GOT3 (cell line): ENCODE results near the gene STK32C.
"Not testable (repeated sequence)": the region's sequence is repeated elsewhere in the genome, so short reads cannot be mapped to it uniquely, and the experiment has no call there.

ENCODE experiments used
- DNase-seq: peaks from one replicate; lab custom pipeline; 2025; ENCODE audit warnings: mixed read lengths; lab: John Stamatoyannopoulos, UW

The STK32C gene

DNA sequence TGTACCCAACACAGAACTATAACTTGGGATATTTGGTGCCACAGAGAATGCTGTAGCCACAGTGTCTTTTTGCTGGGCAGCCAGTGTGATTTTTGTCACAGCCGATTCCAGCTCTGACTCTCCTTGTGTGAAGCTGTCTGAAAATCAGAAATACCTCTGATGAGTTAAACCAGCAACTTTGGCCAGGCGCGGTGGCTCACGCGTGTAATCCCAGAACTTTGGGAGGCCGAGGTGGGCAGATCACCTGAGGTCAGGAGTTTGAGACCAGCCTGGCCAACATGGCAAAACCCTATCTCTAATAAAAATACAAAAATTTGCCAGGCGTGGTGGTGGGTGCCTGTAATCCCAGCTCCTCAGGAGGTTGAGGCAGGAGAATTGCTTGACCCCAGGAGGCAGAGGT lies 30.1 kb upstream of the STK32C start:
- DNase-seq = not testable (repeated sequence)

GRCh38 chr10:132336919-132337407 lies 29.2 kb upstream of the STK32C start:
- DNase-seq = no peak

GRCh38 chr10:132336064-132336746 lies 28.5 kb upstream of the STK32C start:
- DNase-seq = no peak

GRCh38 chr10:132335189-132336063 lies 27.7 kb upstream of the STK32C start:
- DNase-seq = no peak

- no peak for DNase-seq
Measured at GRCh38 chr10:132334631-132335188, 27.0 kb upstream of the STK32C start.

DNA sequence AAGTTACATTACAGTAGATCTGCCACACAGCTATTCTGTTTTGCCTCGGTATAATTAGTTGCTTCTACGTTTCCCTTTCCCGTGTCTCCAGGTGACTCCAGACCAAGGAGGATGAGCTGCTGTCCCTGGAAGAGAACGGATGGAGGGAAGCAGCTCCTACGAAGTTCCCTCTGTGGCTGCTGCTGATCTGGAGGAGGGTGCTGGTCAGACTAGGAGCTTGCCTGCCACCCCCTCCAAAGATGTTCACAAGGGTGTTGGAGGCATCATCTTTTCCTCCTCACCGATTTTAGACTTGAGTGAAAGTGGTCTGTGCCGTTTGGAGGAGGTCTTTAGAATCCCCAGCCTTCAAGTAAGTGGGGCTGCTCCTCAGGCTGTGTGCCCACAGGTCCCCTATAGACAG lies 25.6 kb upstream of the STK32C start:
- no peak for DNase-seq

DNA sequence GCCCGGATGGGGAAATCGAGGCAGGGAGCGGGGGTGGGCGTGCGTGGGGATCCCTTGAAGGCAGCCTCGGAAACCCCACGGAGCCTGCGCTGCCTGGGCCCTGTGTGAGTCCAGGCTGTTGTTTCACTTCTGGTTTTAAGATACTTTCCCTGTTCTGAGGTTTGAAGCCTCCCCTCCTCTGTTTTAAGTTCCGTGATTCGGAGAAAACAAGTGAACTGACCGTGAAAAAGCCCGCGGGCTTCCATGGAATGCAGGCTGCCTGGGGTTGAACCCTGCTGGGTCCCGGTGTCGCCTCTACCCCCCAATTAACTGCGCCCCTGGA lies 24.6 kb upstream of the STK32C start:
- DNase-seq = no peak

DNA sequence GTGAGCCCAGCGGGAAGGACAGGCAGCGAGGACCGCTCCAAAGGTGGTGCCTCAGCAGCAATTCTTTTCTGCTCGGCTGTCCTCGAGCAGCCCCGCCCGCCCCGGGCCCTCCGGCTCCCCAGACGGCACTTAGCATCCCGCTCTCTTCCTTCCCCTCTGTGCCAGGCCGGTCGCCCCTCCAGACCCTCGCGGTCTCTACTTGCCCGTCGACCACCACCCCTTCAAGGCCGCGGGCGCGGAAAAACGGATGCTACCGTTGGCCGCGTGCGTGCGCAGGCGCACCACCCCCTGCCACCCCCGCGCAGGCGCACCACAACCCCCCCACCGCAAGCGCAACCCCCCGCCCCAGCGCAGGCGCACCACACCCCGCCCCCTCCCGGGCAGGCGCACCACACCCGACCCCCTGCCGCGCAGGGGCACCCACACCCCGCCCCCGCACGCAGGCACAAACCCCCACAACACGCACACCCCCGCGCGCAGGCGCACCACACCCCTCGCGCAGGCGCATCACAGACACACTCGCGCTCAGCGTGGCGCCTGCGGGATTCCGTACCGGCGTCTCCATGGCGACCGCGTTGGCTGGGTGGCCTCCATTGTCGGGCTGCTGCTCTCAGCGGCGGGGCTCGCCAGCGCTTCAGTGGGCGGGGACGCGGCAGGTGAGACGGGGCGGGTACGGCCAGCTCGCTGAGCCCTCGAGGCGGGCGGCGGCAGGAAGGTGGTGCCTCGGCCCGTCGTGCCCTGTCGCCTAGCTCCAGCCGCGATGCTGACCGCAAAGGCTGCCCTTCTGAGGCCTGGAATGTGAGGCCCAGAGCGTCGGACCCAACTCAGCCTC lies 24.1 kb upstream of the STK32C start, which contains the start of gene LRRC27:
Gene LRRC27, plus strand, starts transcription at position 593 of the 832 bp plus-strand sequence. CDS start 1,332 bp downstream, outside the sequence.
- peak; percentile 91 for DNase-seq

DNA sequence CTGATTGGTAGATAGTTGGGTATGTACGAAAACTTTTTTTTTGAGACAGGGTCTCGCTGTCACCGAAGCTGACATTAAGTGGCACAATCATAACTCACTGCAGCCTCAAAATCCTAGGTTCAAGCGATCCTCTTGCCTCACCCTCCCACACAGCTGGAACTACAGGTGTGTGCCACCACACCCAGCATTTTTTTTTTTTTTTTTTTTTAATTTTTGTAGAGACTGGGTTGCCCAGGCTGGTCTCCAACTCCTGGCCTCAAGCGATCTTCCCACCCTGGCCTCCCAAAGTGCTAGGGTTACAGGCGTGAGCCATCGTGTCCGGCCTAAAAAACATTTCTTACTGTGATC lies 22.7 kb upstream of the STK32C start:
- no peak for DNase-seq

DNA sequence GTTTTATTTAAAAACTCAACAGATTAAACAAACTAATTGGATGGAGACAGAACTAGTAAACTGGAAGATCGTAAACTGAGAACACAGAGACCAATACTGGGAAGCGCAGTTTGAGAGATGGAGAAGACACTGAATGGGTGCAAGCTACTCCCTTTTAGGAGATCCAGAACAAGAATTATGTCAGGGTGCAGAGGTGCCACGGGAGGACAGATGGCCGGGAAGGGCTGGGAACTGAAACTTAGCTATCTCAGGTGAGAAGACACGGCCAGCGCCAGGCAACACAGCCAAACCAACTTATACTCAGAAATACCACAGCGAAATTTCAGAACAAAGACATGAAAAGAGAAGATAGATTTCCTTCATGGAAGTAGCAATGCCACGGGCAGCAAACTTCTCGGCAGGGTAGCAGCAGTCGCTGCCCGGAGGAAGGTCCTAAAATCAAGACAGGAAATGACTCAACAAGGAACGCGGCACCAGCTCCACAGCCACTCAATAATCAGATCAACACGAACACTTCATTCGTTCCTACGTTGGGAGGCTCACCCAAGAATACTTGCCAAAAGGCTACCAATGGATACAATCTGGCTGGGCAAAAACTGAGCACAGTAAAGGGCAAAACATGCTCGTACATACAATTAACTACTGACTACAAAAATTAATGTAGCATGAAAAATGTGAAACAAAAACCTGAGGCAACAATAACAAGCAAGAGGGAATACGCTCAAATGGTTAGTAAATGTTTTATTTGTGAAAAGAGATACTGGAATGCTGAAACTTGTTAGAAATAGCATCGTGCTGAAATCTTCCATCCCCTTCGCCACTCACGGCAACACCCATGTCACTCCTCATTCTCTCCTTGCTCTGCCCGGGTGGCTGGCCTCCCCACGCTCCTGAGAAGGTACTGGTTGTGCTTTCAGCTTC lies 22.1 kb upstream of the STK32C start:
- DNase-seq = no peak

DNA sequence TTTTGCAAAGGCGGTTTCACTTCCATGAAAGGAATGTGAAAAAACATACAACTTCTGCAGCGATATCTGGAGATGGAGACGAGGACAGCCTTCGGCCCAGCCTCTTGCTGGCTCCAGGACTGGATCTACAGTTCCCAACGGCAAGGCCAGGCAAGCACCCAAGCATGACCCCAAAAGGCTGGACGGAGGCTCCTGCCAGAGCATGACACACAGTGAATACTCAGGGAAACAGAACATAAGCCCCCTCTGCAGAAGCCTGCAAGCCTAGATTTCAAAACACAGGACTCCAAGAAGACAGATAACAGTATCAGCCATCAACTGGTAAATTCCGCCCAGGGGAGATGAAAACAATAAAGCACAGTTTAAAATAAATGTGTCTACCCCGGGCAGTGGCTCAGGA lies 21.0 kb upstream of the STK32C start:
- DNase-seq = no peak

DNA sequence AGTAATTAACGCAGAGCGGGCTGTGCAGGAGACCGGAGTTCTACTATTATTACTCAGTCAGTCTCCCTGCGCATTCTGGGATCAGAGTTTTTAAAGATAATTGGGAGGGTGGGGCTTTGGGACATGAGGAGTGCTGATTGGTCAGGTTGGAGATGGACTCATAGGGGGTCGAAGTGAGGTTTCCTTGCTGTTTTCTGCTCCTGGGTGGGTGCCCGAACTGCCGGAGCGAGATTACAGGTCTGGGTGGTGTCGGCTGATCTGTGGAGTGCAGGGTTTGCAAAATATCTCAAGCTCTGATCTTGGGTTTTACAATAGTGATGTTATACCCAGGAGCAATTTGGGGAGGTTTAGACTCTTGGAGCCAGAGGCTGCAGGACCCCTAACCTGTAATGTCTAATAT lies 20.4 kb upstream of the STK32C start:
- DNase-seq = no peak

- DNase-seq = no peak
Measured at GRCh38 chr10:132326925-132327324, 19.2 kb upstream of the STK32C start.

DNA sequence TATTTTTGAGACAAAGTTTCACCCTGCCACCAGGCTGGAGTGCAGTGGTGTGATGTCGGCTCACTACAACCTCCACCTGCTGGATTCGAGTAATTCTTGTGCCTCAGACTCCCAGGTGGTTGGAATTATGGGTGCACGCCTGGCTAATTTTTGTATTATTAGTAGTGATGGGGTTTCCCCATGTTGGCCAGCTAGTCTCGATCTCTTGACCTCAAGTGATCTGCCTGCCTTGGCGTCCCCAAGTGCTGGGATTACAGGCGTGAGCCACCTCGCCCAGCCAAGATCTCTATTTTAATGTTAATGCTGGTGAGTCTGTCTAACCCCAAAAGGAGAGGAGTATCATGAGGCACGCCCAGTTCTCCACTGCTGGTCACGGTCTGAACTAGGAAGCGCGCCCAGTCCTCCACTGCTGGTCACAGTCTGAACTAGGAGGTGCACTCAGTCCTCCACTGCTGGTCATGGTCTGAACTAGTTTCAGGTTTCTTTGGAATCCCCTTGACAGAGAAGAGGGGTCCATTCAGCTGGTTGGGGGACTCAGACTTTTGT lies 18.7 kb upstream of the STK32C start:
- no peak for DNase-seq

DNA sequence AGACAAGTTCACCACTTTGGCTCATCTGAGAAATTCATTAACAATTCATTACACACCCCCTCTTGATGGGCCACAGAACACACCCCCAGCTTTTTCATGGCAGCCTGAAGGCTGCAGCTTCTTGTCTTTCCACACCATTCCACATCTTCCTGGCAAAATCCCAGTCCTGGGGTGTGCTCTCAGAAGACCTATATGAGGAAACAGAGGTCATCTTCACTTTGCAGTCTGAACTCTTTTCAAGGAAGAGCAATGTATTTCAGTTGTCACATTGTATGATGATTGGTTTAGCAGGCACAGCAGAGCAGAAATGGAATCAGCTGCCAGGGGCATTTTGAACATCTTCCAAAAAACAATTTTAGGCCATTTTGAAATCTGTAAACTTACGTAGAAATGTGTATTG lies 16.4 kb upstream of the STK32C start:
- no peak for DNase-seq

DNA sequence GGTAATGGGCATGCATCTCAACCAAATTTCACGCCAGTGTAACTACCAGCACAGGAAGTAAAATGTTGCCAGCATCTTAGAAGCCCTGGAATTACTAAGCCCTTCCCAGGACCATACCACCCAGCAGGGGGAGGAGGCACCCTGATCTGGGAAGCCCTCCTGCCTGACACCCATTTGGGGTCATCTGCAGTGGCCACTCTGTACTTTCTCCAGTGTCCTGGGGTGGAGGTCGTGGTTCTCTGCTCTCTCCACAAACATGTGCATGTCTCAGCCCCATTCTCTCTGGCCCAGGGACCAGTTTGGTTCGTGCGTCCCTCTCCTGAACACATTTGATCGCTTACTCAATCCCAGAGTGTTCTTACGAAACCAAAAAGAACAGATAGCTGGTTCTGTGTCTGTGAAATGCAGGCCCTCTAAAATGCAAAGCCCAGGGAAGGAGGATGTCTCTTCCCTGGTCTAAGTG lies 14.9 kb upstream of the STK32C start:
- no peak for DNase-seq

- no peak for DNase-seq
Measured at GRCh38 chr10:132321726-132322125, 14.0 kb upstream of the STK32C start.

DNA sequence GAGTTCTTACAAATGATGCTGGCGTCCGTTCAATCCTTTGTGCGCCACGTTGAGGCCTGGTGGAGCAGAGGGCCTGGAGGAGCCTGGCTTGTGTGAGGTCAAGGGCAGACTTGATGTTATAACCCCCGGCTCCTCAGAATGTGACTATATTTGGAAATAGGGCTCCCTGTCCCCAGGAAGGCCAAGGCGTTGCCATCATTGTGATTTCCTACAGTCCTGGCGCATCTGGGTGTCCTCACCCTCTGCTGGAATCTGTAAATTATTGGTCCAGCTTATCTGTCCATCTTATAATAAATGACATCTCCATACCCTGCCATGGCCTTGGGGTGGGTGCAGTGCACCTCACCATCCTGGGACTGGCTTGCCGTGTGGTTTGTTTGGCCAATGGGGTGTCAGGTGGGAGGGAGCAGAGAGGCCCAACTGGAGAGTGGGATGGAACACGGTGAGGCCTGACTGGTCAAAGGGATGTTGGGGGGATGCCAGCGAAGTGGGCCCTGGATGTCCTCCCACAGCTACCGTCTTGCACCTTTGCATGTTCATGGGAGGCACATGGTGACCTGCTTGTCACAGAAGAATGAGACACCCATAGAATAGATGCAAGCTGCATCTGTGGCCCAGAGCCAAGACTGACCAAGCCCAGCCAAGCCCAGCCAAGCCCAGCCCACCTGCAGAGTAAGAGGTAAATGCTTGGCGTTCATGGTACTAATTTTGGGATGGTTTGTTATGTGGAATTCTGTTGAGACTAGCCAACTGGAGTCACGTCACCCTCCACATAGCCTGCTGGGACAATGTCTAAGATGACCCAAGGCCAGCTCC lies 13.1 kb upstream of the STK32C start:
- no peak for DNase-seq

- peak; percentile 21 for DNase-seq
Measured at GRCh38 chr10:132319853-132320653, 12.3 kb upstream of the STK32C start.
